ENCODE measurements around the gene SCAANT1. TPM values are rescaled to one million over a fixed set of nuclear protein-coding genes. Genes with fewer than 3 reads are reported as not detected.

The SCAANT1 gene
- total RNA-seq, 2 experiments from 2014 or later: not detected

- DNase-seq (ENCODE audit: low spot score): no peak
- H3K36me3 ChIP-seq (ENCODE audit: insufficient read depth, low read length): peaks cover 63% of the 10 kb centered on the region
- intact Hi-C loops (cut with micrococcal nuclease; ENCODE audit: unreplicated experiment): no loop called here
- H3K4me3 ChIP-seq (ENCODE audit: low read depth, low read length, poor library complexity, severe bottlenecking): no peak overlapping the region
- H3K79me2 ChIP-seq (ENCODE audit: insufficient read depth, low read depth, low read length): peaks cover 4% of the 10 kb centered on the region; the same call in 1 of the 2 replicates
- H3K9me2 ChIP-seq (ENCODE audit: insufficient read depth, low read length): no peaks in the 10 kb centered on the region
- no peaks in the 10 kb centered on the region for H3K9me3 ChIP-seq (ENCODE audit: low read length)
- H3K4me1 ChIP-seq (ENCODE audit: insufficient read depth, low read length, poor library complexity, severe bottlenecking): peaks cover 17% of the 10 kb centered on the region
- H2AFZ ChIP-seq (ENCODE audit: low read length): no peak overlapping the region
- H3K4me2 ChIP-seq (ENCODE audit: low read length): no peak overlapping the region
- ChIA-PET POLR2A (interaction anchor here (1.5 kb wide), 1 partner anchor 9 kb away, joined by 3 read pairs; no protein-coding TSS in a partner anchor), CTCF (ENCODE audit: unreplicated experiment) (no interaction called here)
- no peak overlapping the region for H3K27ac ChIP-seq (ENCODE audit: low read depth, low read length, poor library complexity, severe bottlenecking)
- BruUV-seq (replicated peaks): no TSS peak
- no peak for TF ChIP-seq EZH2phosphoT487 (IDR thresholded peaks at IDR 0.05; ENCODE audit: borderline replicate concordance, low read depth, low read length)
- no peak for TF ChIP-seq CTCF (conservative IDR thresholded peaks at IDR 0.05; ENCODE audit: low read length)
- H4K20me1 ChIP-seq (ENCODE audit: insufficient read depth, low read length): peaks cover 24% of the 10 kb centered on the region; the same call in 1 of the 2 replicates
Measured at GRCh38 chr3:63954182-63954581, 42.0 kb upstream of the SCAANT1 start.

DNA sequence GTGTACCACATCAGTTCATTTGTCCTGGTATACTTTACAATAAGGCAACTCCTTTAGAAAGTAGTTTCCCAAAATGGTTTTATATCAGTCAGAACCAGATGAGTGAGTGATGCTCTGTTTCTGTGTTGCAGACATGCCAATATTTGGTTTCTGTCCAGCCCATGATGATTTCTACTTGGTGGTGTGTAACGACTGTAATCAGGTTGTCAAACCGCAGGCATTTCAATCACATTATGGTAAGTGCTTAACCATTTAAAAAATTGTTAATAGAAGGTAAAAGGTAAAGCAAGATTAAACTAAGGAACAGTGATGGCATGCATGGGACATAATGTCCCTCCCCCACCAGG is 40.0 kb upstream of the SCAANT1 start:
- ChIA-PET CTCF (ENCODE audit: unreplicated experiment) (no interaction called here), POLR2A (interaction anchor here (0.6 to 1.5 kb wide), 2 partner anchors 8 to 23 kb away, joined by 3 to 4 read pairs; no protein-coding TSS in a partner anchor)
- H2AFZ ChIP-seq (ENCODE audit: low read length): no peak overlapping the region
- no peak overlapping the region for H3K4me3 ChIP-seq (ENCODE audit: low read depth, low read length, poor library complexity, severe bottlenecking)
- no peaks in the 10 kb centered on the region for H3K9me3 ChIP-seq (ENCODE audit: low read length)
- intact Hi-C loops (cut with micrococcal nuclease; ENCODE audit: unreplicated experiment): no loop called here
- no TSS peak for BruUV-seq (replicated peaks)
- TF ChIP-seq CTCF (conservative IDR thresholded peaks at IDR 0.05; ENCODE audit: low read length) (no peak), EZH2phosphoT487 (IDR thresholded peaks at IDR 0.05; ENCODE audit: borderline replicate concordance, low read depth, low read length) (no peak)
- no peak overlapping the region for H3K27ac ChIP-seq (ENCODE audit: low read depth, low read length, poor library complexity, severe bottlenecking)
- no peak overlapping the region for H3K4me2 ChIP-seq (ENCODE audit: low read length)
- DNase-seq (ENCODE audit: low spot score): no peak
- H3K9me2 ChIP-seq (ENCODE audit: insufficient read depth, low read length): no peaks in the 10 kb centered on the region
- H4K20me1 ChIP-seq (ENCODE audit: insufficient read depth, low read length): peaks cover 5% of the 10 kb centered on the region; the same call in 1 of the 2 replicates
- H3K36me3 ChIP-seq (ENCODE audit: insufficient read depth, low read length): peaks cover 64% of the 10 kb centered on the region
- no peaks in the 10 kb centered on the region; the same call in 1 of the 2 replicates for H3K79me2 ChIP-seq (ENCODE audit: insufficient read depth, low read depth, low read length)
- peaks cover under 1% of the 10 kb centered on the region for H3K4me1 ChIP-seq (ENCODE audit: insufficient read depth, low read length, poor library complexity, severe bottlenecking)

DNA sequence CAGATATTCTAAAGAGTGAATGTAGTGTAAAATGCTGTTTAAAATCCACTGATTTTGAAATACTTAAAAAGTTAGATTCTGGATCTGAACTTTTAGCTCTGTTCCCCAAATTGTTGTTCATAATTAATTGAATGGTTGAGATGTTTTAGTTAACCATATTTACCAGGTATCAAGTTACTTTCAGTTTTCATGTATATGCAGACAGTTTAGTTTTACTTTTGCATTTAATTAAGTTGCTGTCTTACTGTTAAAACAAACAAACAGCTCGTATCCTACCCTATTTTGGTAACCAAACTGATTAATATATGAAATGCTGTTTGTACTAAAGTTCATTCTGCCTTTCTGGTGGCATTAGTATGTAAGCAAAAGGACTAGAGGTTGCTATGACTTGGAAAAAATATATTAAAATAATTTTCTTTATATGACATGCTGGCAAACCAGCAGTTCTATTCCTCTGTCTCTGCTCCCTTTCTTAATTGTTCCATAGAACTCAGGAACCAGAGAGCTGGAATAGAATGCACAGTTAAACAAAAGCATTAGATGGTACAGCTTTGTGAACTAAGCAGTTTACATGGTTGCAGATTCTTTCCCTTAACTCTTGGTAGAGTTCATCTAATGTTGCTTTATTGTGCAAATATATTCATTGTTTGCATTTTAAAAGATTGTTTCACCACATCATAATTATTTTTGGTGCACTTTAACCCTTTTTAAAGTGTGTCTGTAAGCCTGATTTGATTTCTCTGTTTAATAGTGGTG is 39.5 kb upstream of the SCAANT1 start:
- Histone ChIP-seq H3K27ac (ENCODE audit: low read depth, low read length, poor library complexity, severe bottlenecking) (no peak overlapping the region), H3K36me3 (ENCODE audit: insufficient read depth, low read length) (peaks cover 62% of the 10 kb centered on the region), H3K4me3 (ENCODE audit: low read depth, low read length, poor library complexity, severe bottlenecking) (no peak overlapping the region), H4K20me1 (ENCODE audit: insufficient read depth, low read length) (no peaks in the 10 kb centered on the region), H2AFZ (ENCODE audit: low read length) (no peak overlapping the region), H3K4me1 (ENCODE audit: insufficient read depth, low read length, poor library complexity, severe bottlenecking) (no peaks in the 10 kb centered on the region), H3K9me2 (ENCODE audit: insufficient read depth, low read length) (no peaks in the 10 kb centered on the region), H3K4me2 (ENCODE audit: low read length) (no peak overlapping the region), H3K79me2 (ENCODE audit: insufficient read depth, low read depth, low read length) (no peaks in the 10 kb centered on the region; the same call in 1 of the 2 replicates), H3K9me3 (ENCODE audit: low read length) (no peaks in the 10 kb centered on the region)
- no TSS peak for BruUV-seq (replicated peaks)
- ChIA-PET POLR2A (interaction anchor here (0.6 to 1.5 kb wide), 3 partner anchors 9 to 22 kb away, joined by 3 to 4 read pairs (median 4); no protein-coding TSS in a partner anchor), CTCF (ENCODE audit: unreplicated experiment) (no interaction called here)
- no peak for DNase-seq (ENCODE audit: low spot score)
- TF ChIP-seq CTCF (conservative IDR thresholded peaks at IDR 0.05; ENCODE audit: low read length): no peak
- TF ChIP-seq EZH2phosphoT487 (IDR thresholded peaks at IDR 0.05; ENCODE audit: borderline replicate concordance, low read depth, low read length): no peak
- intact Hi-C loops (cut with micrococcal nuclease; ENCODE audit: unreplicated experiment): no loop called here

Data from OCI-LY7 (cell line).